Measurements from ENCODE around the gene TMIE.

The TMIE gene

DNA sequence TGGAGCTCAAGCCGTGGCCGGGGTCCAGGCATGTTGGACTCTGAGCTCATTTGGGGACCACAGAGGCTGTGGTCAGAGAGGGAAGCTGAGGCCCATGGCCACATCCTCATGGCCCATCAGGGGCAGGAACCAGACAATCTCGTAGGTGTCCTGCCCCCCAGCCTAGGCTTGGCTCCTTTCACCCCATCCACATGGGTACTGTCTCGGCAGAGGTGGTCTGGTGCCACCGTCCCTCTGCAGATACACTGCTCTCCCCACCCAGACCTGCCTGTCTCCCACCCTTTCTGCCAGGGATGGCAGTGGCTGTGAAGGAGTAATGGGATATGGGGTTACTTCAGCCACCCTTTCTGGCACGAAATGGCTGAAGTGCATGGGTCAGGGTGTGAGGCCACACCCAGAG, 8.5 kb downstream of the TMIE start:
- DNase-seq = no peak

DNA sequence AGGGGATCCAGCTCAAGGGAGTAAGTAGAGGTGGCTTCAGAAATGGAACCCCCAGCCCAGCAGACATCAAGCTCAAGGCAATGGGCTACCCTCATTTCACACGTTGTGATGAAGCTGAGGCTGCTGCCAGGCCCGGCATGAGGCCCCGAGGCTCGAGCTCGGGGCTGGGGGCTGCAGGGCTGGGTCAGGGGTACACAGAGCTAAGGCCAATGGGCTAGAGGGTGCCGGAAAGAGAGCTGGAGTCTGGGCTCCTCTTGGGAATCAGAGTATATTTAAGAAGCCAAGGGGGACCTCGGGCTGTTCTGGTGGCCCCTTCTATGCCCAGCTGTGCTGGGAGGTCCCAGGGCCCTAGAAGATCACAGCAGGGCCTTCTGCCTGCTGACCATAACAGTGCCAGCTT, 9.0 kb downstream of the TMIE start:
- no peak for DNase-seq

DNA sequence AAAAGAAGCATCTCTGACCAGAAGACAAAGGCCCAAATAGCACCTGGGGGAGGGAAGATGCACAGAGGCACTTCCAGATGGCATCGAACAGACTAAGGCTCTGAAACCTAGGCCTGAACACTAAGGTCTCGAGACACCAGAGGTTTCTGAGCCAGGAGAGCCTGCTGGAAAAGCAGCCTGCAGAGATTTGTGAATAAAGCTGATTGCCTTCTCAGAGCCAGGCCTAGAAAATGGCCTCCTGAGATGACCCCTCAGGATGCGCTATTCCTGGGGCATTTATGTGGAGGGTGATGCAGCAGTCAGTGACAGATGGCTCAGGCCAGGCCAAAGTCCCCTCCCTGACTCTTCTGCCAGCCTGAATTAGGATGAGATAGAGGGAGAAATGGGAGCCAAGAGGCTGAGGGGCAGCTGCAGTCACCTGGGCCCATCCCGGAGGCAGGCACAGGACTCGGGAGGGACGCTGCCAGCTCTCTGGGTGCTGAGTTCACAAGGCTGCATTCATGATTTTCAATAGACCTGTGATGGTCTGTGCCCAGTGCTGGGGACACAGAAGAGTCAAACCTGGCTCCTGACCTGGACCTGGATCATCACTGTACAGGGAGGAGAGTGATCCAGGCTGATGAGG, 9.6 kb downstream of the TMIE start:
- no peak for DNase-seq

DNA sequence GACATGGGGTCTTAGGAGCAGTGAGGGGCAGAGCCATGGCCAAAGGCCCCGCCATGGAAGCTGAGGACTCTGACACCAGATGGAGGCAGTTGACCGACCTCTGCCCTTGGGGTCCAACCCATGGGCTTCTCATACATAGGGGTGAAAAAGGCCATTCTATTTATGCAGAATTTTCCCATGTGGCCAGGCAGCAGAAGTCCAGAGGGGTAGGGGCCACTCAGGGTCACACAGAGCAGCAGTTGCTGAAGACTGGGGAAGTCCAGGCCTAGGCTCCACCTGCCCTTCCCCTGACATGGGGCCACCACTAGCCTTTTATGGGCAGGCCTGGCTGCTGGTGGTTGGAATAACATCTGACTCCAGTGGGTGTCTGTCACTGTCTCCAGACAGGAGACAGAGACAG, 10.1 kb downstream of the TMIE start:
- no peak for DNase-seq

DNA sequence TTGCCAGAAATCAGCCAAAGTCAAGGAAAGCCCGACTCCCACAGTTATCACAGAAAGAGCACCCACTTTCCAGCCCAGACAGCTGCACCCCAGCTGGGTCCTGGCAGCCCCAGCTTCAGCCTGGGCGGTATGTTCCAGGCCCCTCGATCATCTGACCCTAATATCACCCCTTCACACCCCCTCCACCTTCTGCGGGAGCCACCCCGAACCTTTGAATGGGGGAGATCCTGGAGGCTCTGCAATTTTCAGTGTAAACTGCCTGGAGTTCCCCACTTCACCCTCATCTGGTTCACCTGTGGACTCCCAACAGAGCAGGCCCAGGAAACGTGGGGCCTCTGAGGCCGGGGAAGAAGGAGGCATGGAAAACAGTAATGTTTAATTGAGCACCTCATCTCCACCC, 10.6 kb downstream of the TMIE start:
- DNase-seq = no peak

DNA sequence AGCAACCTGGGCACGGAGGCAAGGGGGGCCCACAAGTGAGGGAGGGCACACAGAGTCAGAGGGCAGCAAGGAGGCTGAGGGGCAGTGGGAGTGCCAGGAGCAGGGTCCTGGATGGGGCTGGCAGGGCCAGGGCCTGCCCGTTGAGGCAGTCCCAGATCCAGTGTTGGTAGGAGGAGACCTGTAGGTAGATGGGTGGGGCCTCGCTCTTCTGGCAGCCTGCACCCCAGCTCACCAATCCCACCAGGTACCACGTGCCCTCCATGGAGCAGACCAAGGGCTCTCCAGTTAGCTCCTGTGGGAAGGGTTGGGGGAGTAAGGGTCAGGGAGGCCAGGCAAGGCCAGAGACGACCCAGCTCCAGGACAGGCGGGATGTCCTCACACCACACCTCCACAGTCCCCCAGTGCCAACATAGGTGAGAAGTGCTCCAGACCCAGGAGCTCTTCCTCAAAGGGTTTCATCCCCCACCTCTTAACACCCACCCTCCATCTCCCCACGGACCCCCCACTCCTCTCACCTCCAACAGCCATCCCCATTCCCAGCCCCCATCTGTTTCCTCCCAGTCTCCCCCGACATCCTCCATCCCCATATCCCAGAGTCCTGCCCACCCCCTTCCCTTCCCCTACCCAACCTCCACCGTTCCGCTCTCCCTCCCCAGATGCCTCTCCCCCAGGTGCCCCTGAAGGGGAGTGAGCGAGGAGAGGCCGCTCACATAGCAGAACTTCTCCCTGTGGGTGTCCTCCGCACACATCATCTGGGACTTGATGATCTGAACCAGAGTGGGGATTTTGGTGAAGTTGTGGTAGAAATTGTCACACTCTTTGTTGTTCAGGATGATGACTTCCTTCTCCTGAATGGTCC, 11.2 kb downstream of the TMIE start:
- no peak for DNase-seq

DNA sequence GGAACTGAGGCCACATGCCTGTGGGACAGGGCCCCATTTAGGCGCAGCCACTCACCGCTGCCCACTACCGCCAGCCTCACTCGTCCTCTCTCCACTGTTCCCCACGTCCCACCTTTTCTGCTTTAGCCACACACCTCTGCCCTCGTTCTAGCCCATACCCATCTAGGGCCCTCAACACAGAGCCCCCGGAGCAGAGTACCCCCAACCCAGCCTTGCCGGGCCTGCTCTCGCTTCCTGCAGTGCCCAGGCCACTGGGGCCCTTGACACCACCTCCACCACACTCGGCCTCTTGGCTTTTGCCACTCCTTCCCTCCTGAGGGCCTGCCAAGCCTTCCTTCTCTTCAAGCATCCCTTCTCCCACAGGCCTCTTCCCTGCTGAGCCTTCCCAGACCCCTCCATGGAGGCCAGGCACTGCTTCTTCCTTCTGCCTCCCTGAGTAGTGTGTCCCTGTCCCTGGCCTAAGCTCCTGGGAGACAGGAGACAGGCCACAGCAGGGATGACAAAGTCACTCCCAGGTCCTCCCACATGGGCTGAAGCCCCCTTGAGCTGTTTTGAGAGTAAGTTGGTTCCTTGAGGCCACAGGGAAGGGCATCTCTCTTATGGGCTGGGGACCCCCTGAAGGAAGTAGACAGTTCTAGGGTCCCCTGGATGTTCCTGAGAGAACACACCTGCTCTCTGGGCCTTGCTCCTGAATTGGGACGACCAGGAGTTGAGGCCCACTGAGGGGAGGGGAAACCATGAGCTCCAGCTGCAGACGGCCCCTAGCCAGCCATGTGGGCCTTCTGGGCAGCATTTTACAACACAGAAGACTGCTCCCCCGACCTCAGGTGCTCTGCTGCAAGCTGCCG, 12.1 kb downstream of the TMIE start:
- no peak for DNase-seq

DNA sequence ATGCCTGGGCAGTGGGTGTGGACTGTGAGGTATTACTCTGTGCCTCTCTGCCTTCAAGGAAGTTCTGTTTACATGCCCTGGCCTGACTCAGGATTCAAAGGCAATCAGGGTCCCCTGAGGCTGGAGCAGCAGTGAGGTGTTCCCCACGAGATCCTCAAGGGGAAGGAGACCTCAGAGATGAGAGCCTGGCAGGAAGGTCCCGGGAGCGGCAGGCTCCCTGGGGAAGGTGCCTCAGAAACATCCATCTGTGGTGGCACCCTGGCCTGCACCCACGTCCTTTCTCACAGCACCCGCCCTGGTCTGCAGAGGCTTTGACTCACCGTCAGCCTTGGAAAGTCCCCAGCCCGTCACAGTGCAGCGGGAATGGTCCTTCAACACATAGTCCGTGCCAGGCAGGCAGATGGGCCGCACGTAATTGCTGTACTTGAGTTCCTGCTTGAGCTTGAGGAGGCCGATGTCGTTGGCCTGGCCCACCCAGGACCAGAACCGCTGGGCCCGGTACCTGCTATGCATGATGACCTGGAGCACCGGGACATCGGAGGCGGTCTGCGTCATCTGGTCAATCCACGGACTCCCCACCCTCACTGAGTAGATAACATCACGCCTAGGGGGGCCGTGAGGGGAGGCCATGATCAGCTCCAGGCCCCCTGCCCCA, 12.8 kb downstream of the TMIE start:
- no peak for DNase-seq

DNA sequence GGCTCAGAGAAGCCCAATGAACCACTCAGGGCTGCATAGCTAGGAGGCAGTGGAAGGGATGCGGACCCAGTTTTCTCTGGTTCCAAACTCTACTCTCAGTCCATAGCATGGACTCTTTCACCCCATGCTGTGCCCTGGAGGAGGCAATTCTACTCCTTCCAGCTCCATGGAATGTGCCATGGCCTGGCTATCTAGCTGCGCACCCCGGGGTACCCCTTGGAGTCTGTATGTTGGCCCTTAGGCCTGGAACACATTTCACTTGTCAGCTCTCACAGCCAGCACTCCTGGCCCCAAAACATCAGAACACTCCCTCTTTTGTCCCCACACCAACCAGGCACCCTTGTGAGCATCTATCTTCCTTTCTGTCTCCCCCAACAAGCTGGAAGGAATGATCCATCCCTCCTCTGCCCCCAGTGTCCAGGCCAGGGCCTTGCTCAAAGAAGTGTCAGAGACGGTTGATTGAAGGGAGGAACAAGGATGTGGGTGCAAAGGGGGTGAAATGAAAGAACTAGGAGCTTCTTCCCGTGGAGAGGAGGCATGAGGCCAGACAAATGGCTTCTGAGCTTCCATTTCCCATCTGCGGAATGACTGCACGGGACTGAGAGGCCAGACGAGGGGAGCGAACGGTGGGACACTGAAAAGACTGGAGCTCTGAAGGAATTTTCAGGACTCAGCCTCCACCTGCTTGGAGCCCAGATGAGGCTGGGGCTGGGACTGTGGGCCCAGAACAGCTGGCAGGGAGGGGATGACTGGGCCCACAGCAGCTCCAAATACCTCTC, 13.7 kb downstream of the TMIE start:
- DNase-seq = no peak

DNA sequence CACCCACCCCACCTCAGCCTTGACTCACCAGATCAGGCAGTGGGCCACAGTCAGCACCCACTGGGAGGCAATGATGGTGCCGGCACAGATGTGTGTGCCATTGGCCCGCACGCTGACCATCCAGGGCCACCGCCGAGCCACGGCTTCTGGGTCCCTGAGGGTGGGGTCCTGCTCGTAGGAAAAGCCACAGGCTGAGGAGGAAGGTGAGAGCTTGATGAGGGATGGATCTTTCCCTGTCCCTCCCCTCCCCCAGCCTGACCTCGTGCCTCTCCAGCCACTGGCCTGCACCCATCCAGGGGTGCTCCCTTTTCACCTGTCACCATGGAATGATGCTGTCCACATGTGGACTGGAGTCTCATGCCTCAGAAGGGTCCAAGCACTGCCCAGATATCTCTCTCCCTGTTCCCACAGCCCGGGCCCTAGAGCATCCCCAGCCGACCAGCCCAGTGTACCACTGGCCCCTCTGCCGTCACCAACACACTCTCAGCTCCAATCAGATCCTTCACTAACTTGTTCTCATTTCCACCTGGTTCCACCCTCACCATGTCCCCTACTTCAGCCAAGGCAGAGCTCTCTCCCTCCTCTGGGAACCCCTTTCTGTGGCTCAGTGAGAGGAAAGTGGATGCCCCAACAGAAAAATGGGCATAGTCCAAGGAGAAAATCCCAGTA, 14.4 kb downstream of the TMIE start:
- DNase-seq = no peak

DNA sequence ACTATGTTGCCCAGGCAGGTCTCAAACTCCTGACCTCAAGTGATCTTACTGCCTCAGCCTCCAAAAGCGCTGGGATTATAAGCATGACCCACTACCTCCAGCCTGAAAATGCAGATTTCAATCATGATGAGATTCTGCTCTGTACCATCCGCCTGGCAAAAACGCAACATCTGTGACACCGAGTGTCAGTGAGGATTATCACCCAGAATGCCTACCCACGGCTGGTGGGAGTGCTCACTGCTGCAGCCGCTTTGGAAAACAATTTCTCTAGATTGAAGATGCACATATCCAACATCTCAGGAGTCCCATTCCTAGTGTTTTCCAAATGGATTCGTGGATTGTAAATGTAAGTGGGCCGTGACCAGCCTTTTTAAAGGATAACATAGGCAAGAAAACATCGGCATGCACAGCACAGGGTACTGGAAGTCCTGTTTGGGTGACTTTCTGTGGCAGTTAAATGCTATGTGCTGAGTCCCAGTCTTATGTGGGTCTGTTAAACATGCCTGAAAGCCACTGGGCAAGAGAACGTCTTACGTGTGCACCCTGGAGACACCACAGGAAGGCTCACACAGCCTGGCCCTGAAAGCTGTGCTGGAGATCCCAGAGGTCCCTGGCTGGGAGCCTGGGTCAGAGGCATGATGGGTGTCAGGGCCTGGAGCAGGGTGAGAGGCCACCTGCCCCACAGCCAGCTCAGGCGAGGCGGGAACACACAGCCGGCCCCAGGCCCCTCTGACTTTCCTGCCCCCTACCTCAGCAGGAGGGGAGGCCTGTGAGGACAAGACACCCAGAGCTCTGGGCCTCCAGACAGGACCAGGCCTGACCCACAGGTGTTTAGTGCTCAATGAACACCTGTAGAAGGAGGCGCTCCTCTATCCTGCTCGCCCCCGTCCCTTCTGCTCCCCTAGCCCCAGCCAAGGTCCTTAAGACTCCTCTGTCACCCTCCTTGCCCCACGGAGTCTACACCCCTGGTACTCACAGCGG, 15.6 kb downstream of the TMIE start:
- DNase-seq = no peak

DNA sequence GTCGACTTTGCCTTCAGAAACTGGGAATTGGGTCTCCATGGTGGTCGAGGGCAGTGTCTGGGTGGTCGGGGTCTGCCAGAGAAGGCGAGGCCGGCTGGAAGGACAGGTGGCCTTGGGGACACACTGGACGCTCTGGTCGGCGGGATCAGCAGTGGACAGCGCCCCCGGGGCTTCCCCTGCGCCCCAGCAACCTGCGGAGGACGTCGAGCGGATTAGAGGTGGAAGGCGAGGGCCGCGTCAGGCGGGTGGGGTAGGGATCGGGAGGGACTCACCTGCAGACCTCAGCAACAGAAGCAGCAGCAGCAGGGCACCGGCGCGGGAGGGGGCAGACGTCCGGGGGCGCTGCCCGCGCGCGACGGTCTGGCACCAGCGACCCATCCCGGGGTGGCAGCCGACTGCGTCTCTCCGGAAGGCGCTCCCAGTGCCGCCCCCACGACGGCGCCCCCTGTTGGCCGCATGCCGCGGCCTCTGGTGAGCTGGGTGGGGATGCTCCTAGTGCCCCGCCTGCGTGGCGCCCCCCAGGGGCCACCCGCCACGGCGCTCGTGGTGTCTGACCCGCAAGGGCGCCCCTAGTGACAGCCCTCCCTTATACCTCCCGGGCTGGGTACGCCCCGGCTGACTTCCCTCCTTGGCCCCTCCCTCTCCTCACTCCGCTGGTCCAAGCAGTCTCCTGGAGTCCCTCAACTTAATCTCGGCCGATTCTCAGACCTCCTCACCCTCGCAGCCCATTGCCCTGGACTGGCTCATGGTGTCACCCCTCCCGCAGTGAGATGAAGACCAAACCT, 16.4 kb downstream of the TMIE start, which contains the start of gene PRSS50:
Gene PRSS50, minus strand, starts transcription at position 423 of the 785 bp plus-strand sequence. Its CDS starts 45 bp downstream, at position 378.
- no peak for DNase-seq

DNA sequence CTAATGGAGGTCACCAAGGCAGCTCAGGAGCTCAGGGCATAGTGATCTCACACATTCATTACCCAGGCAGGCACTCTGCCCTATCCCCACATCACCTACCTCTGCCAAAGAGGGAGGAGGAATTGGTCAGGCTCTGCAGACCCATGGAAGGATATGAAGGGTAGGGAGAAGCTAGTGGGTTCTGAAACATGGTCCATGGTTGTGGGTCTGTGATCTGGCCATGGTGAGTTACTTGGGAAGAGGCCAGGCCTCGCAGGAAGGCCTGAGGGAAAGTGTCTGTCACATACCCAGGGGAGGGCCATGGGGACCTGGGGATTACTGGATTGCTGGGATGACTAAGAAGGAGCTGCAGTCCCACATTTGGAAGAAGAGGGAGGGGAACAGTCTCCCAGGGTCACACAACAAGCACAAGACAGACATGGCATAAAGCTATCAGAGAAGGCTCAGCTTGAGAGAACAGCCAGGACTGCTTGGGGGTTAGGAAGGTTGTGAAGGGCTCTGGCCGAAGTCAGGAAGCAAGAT, 17.9 kb downstream of the TMIE start:
- no peak for DNase-seq

DNA sequence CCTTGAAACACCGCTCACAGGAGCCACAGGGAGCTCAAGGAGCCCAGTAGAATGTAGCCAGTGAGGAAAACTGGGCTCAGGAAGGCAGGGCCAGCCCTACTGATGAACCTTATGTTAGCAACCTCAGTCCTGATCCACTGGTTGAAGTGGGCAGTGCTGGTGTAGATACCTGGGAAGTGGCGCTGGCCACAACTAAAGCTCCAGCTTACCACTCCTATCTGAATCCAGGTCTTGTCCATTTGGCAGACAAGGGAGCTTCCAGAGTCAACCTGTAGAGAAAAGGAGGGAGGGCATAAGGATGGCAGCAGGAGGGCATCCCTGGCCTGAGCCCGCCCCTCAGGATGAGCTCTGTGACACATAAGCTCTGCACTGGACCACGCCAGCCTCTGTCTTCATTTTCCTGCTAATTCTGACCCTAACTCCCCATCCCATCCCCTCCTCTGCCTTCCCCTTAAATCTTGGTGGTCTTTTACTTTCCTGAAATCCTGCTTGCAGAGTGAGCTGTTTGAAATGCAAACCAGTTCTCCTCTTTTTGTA, 18.6 kb downstream of the TMIE start:
- no peak for DNase-seq

DNA sequence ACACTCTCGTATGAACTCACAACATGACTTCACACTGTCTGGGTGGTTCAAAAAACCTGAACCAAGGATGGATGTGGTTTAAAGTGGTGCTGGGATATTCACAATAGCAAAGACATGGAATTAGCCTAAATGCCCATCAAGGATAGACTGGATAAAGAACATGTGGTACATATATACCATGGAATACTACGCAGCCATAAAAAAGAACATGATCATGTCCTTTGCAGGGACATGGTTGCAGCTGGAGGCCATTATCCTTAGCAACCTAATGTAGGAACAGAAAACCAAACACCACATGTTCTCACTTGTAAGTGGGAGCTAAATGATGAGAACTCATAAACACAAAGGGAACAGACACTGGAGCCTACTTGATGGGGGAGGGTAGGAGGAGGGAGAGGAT, 19.8 kb downstream of the TMIE start:
- no peak for DNase-seq

DNA sequence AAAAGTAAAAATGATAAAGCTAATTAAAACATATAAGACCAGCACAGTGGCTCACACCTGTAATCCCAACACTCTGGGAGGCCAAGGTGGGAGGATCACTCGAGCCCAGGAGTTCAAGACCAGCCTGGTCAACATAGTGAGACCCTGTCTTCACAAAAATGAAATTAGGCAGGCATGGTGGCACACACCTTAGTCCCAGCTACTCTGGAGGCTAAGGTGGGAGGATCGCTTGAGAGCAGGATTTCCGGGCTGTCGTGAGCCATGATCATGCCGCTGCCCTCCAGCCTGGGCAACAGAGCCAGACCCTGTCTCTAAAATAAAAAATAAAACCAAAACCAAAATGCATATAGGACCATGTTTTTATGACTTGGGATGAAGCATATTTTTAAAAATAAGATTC, 21.3 kb downstream of the TMIE start:
- DNase-seq = no peak

DNA sequence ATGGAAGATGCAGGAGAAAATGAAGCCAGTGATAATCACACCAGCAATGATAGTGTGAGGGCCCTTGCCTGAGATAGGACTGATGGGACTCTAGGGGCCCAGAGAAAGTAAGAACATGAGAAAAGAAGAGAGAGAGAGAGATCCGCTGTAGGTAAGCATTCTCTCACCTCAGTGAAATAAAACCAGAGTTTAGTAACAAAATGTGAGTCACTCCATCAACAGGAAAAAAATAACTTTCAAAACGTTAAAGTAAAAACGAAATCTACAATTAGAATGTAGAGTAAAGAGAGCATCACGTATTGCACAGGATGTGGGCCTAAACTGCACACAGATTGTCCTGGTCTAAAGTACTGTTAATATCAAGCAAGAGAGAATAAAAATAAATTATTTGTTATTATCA, 23.2 kb downstream of the TMIE start:
- DNase-seq = no peak

DNA sequence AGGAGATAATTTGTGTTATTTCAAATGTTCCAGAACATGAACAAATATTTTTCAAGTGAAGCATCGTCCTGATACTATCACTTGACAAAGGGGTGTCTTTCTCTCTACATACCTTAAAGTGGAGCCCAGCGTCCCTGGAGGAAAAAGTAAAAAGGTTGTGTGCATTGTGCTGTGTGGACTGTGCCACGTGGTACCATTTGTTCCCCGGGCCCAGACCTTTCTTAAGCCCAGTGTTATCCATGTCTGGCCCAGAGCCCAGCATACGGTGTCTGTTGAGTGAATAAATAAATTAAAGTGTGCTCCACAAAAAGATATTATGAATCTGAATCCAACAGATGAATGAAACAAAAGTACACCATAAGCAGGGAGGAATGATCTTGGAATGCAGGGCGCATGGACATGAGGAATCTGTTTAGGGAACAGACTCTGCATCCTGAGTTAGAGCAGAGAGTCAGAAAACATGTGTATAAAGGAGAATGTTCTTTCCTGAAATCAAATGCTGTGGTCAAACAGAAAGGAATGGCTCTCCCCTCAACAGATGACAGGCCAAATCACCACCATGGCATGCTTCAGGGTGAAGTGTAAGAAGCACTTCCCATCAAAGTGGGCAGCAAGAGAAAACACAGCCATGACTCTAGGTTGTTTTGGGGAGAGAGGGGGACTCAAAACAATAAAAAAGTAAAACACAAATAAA, 24.6 kb downstream of the TMIE start:
- no peak for DNase-seq
